A549 (cell line): ENCODE measurements around the gene MYCBP. TPM values are rescaled to one million over a fixed set of nuclear protein-coding genes. Genes with fewer than 3 reads are reported as not detected.

ENCODE experiments used
- ATAC-seq, 2 experiments: fragments of 200-7000 bp in 1 of 2; fragments of >200 bp in 1 of 2; cut with Nextera tagmentation in 1 of 2; cut with Tn5 transposase in 1 of 2; 3 replicates each; pipeline versions ENCODE4 v1.8.0 to v1.9.1; 2018 to 2020; ENCODE audit warnings: mild to moderate bottlenecking in 1 of 2, moderate library complexity in 1 of 2
- CTCF ChIA-PET: fragments of 300-600 bp; sonication (Branson Sonifier 250); formaldehyde crosslinking; extraction: SDS; loops from one replicate; lab custom pipeline; 2021; ENCODE audit warnings: antibody characterized with exemption, inconsistent platforms; lab: Yijun Ruan, JAX
- POLR2A ChIA-PET: fragments of 350-600 bp; formaldehyde crosslinking; extraction: SDS; loops from one replicate; lab custom pipeline; 2021; ENCODE audit warnings: antibody characterized with exemption, inconsistent platforms; lab: Yijun Ruan, JAX
- DNase-seq, 2 experiments: peaks; one replicate each; pipeline versions ENCODE4 v3.0.0 to v3.0.0-alpha.2; 2011 to 2016; ENCODE audit warnings: low read depth in 1 of 2, low spot score in 1 of 2
- FAIRE-seq: peaks from 2 replicates; lab custom pipeline; 2011; peaks lifted over from hg19 to GRCh38; lab: Jason Lieb, UNC
- H3K27ac ChIP-seq, 2 experiments: fragments of >200 bp; sonication (Bioruptor Twin); formaldehyde crosslinking; 3 replicates each; pipeline ENCODE4 v1.5.1; 2016 to 2017
- H3K4me1 ChIP-seq: fragments of >200 bp; sonication (Bioruptor Twin); formaldehyde crosslinking; 3 replicates; pipeline ENCODE4 v1.6.1; 2016
- H3K4me2 ChIP-seq: fragments of >200 bp; sonication (Bioruptor Twin); formaldehyde crosslinking; 3 replicates; pipeline ENCODE4 v1.6.1; 2016
- H3K4me3 ChIP-seq: fragments of >200 bp; sonication (Bioruptor Twin); formaldehyde crosslinking; 3 replicates; pipeline ENCODE4 v1.5.1; 2016
- H3K9me3 ChIP-seq: fragments of >200 bp; sonication (Bioruptor Twin); formaldehyde crosslinking; 3 replicates; pipeline ENCODE4 v1.6.1; 2016
- BHLHE40 ChIP-seq: IDR thresholded peaks from 2 replicates; pipeline ENCODE4 v1.6.1; 2012; ENCODE audit warnings: low read depth, low read length, inconsistent platforms
- CEBPB ChIP-seq, 2 experiments: fragments of >200 bp in 1 of 2; sonication (Bioruptor Twin) in 1 of 2; formaldehyde crosslinking in 1 of 2; IDR thresholded peaks; 2 replicates each; pipeline ENCODE4 v1.6.1; 2012 to 2016
- CHD4 ChIP-seq: fragments of 200-600 bp; sonication (generic); IDR thresholded peaks from 2 replicates; pipeline ENCODE4 v1.6.1; 2016; ENCODE audit warnings: antibody characterized with exemption, mild to moderate bottlenecking, borderline replicate concordance
- EHF ChIP-seq: fragments of 250-450 bp; sonication (Bioruptor Pico); IDR thresholded peaks from 2 replicates; pipeline ENCODE4 v1.5.0; 2020; ENCODE audit warnings: mild to moderate bottlenecking
- EP300 ChIP-seq, 2 experiments: fragments of >200 bp; sonication (Bioruptor Twin); formaldehyde crosslinking; IDR thresholded peaks; 2 replicates in 1 of 2; 3 replicates in 1 of 2; pipeline ENCODE4 v1.6.1; 2016 to 2017
- FOSB ChIP-seq: fragments of 250-450 bp; sonication (Bioruptor Pico); IDR thresholded peaks from 2 replicates; pipeline ENCODE4 v1.5.0; 2020; ENCODE audit warnings: mild to moderate bottlenecking, moderate library complexity
- GATA3 ChIP-seq: IDR thresholded peaks from 2 replicates; pipeline ENCODE4 v1.6.1; 2012; ENCODE audit warnings: borderline replicate concordance
- HEYL ChIP-seq: fragments of 250-450 bp; sonication (Bioruptor Pico); IDR thresholded peaks from 2 replicates; pipeline ENCODE4 v1.8.0; 2021; ENCODE audit warnings: mild to moderate bottlenecking, moderate library complexity
- HOXA7 ChIP-seq: fragments of 250-450 bp; sonication (Bioruptor Pico); IDR thresholded peaks from 2 replicates; pipeline ENCODE4 v1.5.0; 2020; ENCODE audit warnings: mild to moderate bottlenecking, moderate library complexity
- HOXB5 ChIP-seq: fragments of 250-450 bp; sonication (Bioruptor Pico); IDR thresholded peaks from 2 replicates; pipeline ENCODE4 v1.5.0; 2020; ENCODE audit warnings: mild to moderate bottlenecking, moderate library complexity
- JUNB ChIP-seq: fragments of >200 bp; sonication (Bioruptor Twin); formaldehyde crosslinking; IDR thresholded peaks from 2 replicates; pipeline ENCODE4 v1.6.1; 2016
- MAFK ChIP-seq: fragments of 450-650 bp; IDR thresholded peaks from 2 replicates; pipeline ENCODE4 v1.6.1; 2014; ENCODE audit not compliant: partially characterized antibody
- SREBF2 ChIP-seq: fragments of 450-650 bp; IDR thresholded peaks from 2 replicates; pipeline ENCODE4 v1.6.1; 2014; ENCODE audit warnings: mild to moderate bottlenecking, moderate library complexity
- USF2 ChIP-seq: fragments of 450-650 bp; IDR thresholded peaks from 2 replicates; pipeline ENCODE4 v1.6.1; 2014; ENCODE audit warnings: antibody characterized with exemption
- ZSCAN20 ChIP-seq: fragments of 250-450 bp; sonication (Bioruptor Pico); IDR thresholded peaks from 2 replicates; pipeline ENCODE4 v1.8.0; 2022; ENCODE audit warnings: mild to moderate bottlenecking, moderate library complexity
- WGBS: methylation state at CpG from one replicate; pipeline ENCODE4 v1.1.6; 2017; ENCODE audit errors: missing lambda C conversion rate; 5-methylcytosine and 5-hydroxymethylcytosine counted together
- polyA plus RNA-seq, 4 experiments: library from polyadenylated mRNA; depleted of rRNA in 3 of 4; stranded (reverse); fragments of >200 nt; fragmentation: RNase III in 1 of 4; extraction: RNeasy Plus Mini Kit Qiagen cat#74134 plus additional on column Dnase treatment in 1 of 4; gene quantifications; 2 replicates in 3 of 4; 3 replicates in 1 of 4; pipeline ENCODE4 v1.2.3, GENCODE V29; 2011 to 2017
- TF ChIP-seq, protein P1 (sequence below): fragments of 250-450 bp; sonication (Bioruptor Pico); IDR thresholded peaks from 2 replicates; pipeline ENCODE4 v1.5.0; 2020; ENCODE audit warnings: low read depth, mild to moderate bottlenecking, moderate library complexity
- TF ChIP-seq, protein P2 (sequence below): fragments of 150-350 bp; IDR thresholded peaks from 2 replicates; pipeline ENCODE4 v1.6.1; 2014; ENCODE audit warnings: low read depth, mild to moderate bottlenecking, low read length

The MYCBP gene
- polyA plus RNA-seq, 2 of the 4 experiments (the other 2 are of a cell fraction) = 25.0 to 25.5 TPM

- H3K4me3 ChIP-seq = no peak overlapping the region
- no peaks in the 10 kb centered on the region for H3K4me1 ChIP-seq
- ChIA-PET CTCF (interaction anchor here (1.6 kb wide), 1 partner anchor 10 kb away, joined by 3 read pairs; no protein-coding TSS in a partner anchor), POLR2A (no interaction called here)
- no peak overlapping the region for H3K4me2 ChIP-seq
- ATAC-seq (no peak), DNase-seq (no peak), FAIRE-seq (no peak)
- TF ChIP-seq SREBF2 = no peak
- TF ChIP-seq, protein P1, sequence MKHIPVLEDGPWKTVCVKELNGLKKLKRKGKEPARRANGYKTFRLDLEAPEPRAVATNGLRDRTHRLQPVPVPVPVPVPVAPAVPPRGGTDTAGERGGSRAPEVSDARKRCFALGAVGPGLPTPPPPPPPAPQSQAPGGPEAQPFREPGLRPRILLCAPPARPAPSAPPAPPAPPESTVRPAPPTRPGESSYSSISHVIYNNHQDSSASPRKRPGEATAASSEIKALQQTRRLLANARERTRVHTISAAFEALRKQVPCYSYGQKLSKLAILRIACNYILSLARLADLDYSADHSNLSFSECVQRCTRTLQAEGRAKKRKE (CRISPR knock-in tag) = no peak
- no peak for TF ChIP-seq EHF
- TF ChIP-seq EP300 (IDR thresholded peaks at IDR 0.05) = no peak
- TF ChIP-seq FOSB (CRISPR knock-in tag) = no peak
- TF ChIP-seq, protein P2, sequence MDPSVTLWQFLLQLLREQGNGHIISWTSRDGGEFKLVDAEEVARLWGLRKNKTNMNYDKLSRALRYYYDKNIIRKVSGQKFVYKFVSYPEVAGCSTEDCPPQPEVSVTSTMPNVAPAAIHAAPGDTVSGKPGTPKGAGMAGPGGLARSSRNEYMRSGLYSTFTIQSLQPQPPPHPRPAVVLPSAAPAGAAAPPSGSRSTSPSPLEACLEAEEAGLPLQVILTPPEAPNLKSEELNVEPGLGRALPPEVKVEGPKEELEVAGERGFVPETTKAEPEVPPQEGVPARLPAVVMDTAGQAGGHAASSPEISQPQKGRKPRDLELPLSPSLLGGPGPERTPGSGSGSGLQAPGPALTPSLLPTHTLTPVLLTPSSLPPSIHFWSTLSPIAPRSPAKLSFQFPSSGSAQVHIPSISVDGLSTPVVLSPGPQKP = no peak
- no peak for TF ChIP-seq CEBPB (IDR thresholded peaks at IDR 0.05)
- no peak for TF ChIP-seq GATA3
- TF ChIP-seq ZSCAN20 (CRISPR knock-in tag) = no peak
- no peaks in the 10 kb centered on the region for H3K9me3 ChIP-seq
- WGBS = 73% methylated on average over 9 of the region's 9 CpGs
- no peak overlapping the region for H3K27ac ChIP-seq
Observed at GRCh38 chr1:38888423-38889333, 15.5 kb upstream of the MYCBP start.

- ChIA-PET CTCF (no interaction called here), POLR2A (no interaction called here)
- Histone ChIP-seq H3K27ac (no peak overlapping the region), H3K4me3 (no peak overlapping the region), H3K4me2 (no peak overlapping the region), H3K9me3 (no peaks in the 10 kb centered on the region), H3K4me1 (no peaks in the 10 kb centered on the region)
- ATAC-seq (no peak), FAIRE-seq (no peak), DNase-seq (no peak)
- no peak for TF ChIP-seq HEYL
- no peak for TF ChIP-seq HOXB5 (CRISPR knock-in tag)
- TF ChIP-seq USF2 = no peak
- WGBS = 74% methylated on average over 2 of the region's 2 CpGs
Observed at GRCh38 chr1:38885092-38885491, 11.9 kb upstream of the MYCBP start.

GRCh38 chr1:38881487-38881886 is 8.3 kb upstream of the MYCBP start, which contains the start of gene GJA9:
TSS of gene GJA9 (minus strand) at chr1:38881587. CDS start at chr1:38876098, 5,489 bp downstream.
- ATAC-seq (no peak), FAIRE-seq (no peak), DNase-seq (no peak)
- H3K4me1 ChIP-seq = no peaks in the 10 kb centered on the region
- no peaks in the 10 kb centered on the region for H3K9me3 ChIP-seq
- ChIA-PET POLR2A (no interaction called here), CTCF (no interaction called here)
- TF ChIP-seq HOXA7 (CRISPR knock-in tag) (no peak), ZSCAN20 (CRISPR knock-in tag) (no peak), BHLHE40 (no peak), HOXB5 (CRISPR knock-in tag) (no peak), JUNB (no peak), CHD4 (no peak)
- H3K27ac ChIP-seq = no peak within 1 kb of the TSS
- no peak within 1 kb of the TSS for H3K4me3 ChIP-seq
- no peak within 1 kb of the TSS for H3K4me2 ChIP-seq

DNA sequence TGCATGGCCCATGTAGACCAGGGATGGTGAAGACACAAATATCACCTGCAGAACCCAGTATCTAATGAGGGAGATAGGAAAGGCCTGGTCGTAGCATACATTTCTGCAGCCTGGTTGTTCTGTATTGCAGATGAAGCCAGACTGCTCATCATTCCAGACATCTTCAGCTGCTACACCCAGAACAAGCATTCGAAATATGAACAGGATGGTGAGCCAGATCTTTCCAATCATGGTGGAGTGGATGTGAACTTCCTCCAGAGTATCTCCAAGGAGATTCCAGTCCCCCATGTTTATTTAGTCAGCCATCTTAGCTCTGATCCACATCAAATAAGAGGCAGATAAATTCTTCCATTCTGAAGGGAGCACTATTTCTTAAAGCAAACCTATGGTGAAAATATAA is 2.7 kb upstream of the MYCBP start:
- Histone ChIP-seq H3K4me1 (peaks cover 10% of the 10 kb centered on the region; the same call in 2 of the 3 replicates), H3K4me3 (no peak overlapping the region), H3K9me3 (no peaks in the 10 kb centered on the region), H3K27ac (no peak overlapping the region), H3K4me2 (no peak overlapping the region)
- ATAC-seq (no peak), DNase-seq (no peak), FAIRE-seq (no peak)
- TF ChIP-seq MAFK = no peak
- CTCF ChIA-PET = interaction anchor here (0.6 kb wide), 1 partner anchor 175 kb away, joined by 4 read pairs; no protein-coding TSS in a partner anchor
- POLR2A ChIA-PET = no interaction called here
- WGBS = 53% methylated on average over 2 of the region's 2 CpGs
